ENCODE data around the gene CSNK2A2. TPM values are rescaled to one million over a fixed set of nuclear protein-coding genes. Genes with fewer than 3 reads are reported as not detected.

Gene CSNK2A2
- total RNA-seq, 5 donors from 2014 or later (not counting 1 experiment from before 2014, with no cell fraction given): 51.9 to 62.4 (median 55.0) TPM

DNA sequence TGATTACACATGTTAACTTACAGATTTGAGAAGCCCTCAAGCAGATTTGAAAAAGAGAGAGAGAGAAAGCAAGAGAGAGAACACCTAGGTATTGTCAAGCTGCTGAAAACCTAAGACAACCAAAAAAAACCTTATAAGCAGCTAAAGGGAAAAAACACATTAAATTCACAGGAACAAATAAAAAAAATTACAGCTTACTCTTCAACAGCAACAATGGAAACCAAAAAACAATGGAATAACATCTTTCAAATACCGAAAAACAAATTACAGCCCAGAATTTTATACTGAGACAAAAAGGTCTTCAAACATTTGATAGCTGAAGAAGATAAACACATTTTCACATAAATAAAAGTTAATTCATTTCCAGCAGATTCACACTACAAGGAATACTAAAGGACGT is 60.3 kb downstream of the CSNK2A2 start:
- no peak overlapping the region for H3K27ac ChIP-seq (ENCODE audit: low read length)
- Mint-ChIP-seq H3K4me1 (no peaks in the 10 kb centered on the region), H3K27me3 (no peaks in the 10 kb centered on the region), H3K36me3 (peaks cover 37% of the 10 kb centered on the region), H3K27ac (no peak overlapping the region), H3K4me3 (no peak overlapping the region), H3K9me3 (peaks cover 0 to 16% (median 5%) of the 10 kb centered on the region in 3 donors)
- POLR2A ChIA-PET: interaction anchor here in 1 of 2 donors (0.7 kb wide), 1 partner anchor 84 kb away, joined by 3 read pairs; no protein-coding TSS in a partner anchor
- H3K27me3 ChIP-seq (replicated peaks in 1 of 2; ENCODE audit: control insufficient read depth in 2 of 2, extremely low read depth in 1 of 2, insufficient read depth in 2 of 2, low read length in 1 of 2): no peaks in the 10 kb centered on the region
- no peaks in the 10 kb centered on the region for H3K4me1 ChIP-seq (ENCODE audit: control insufficient read depth in 1 of 2, extremely low read depth in 1 of 2, insufficient read depth in 2 of 2, low read length in 2 of 2)
- no CpG with 5 or more reads among the region's 2 CpGs for WGBS (ENCODE audit: insufficient coverage)
- no peaks in the 10 kb centered on the region for H3K36me3 ChIP-seq (ENCODE audit: control insufficient read depth in 2 of 2, extremely low read depth in 1 of 2, insufficient read depth in 1 of 2, low read length in 1 of 2)
- DNase-seq (no peak), ATAC-seq (replicated peaks in 1 of 4) (no peak)
- H3K4me3 ChIP-seq (ENCODE audit: control insufficient read depth in 1 of 2, extremely low read depth in 1 of 2, low read length in 1 of 2): no peak overlapping the region
- CTCF ChIA-PET: interaction anchor here in 1 of 2 donors (0.6 to 1.4 kb wide), 2 partner anchors 10 to 96 kb away, joined by 3 to 5 read pairs; no protein-coding TSS in a partner anchor
- no peaks in the 10 kb centered on the region for H3K9me3 ChIP-seq

DNA sequence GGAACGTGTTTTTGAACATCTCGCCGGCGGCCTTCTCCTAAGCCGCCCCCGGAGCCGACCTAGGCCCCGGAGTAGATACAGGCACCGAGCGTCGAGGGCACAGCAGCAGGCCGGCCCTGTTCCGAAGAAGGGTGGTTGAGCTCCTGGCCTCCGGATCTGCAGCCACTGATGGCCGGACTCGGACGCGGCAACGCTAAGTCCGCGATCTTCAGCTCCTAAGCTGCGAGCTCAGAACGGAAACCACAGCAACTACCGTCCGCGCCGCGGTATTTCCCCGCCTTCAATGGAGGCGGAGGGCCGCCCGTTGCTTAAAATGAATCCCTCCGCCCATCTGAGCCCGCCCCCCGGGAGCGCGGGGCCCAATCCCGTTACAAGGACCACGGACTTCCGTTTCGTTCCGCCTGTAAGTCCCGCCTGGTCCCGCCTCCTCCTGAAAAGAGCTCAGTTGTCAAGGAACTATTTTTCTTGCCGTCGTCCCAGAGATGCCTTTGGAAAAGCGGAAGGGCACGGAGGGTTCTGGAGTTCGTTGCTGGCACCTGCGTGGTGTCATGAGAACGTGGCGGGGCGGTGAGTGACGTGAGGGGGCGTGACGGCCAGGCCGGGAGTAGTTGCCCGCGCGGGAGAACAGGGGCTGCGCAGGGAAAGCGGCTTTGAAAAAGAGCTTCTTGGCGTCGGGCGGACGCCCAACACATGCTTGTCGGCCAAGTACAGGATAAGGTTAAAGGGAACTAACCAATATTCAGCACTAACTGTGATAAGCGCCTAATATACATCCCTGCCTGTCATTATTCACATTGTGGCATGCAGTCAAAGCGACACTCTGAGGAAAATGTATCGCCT is 68.6 kb downstream of the CSNK2A2 start, which contains the start of gene CFAP20:
TSS of gene CFAP20 (minus strand) at position 285 of the 840 bp plus-strand sequence. CDS start at position 19, 266 bp downstream.
- ATAC-seq (replicated peaks in 1 of 4) (peak; percentile 89 to 95 (median 94)), DNase-seq (peak; percentile 91 to 98 (median 95))
- ChIA-PET CTCF (interaction anchor here (0.5 to 1.5 kb wide), 10 partner anchors 8 to 627 kb away, joined by 3 to 6 read pairs (median 4); partner anchors contain the start of gene KATNB1 (in 1 of the 2)), POLR2A (interaction anchor here (0.6 to 1.1 kb wide), 7 partner anchors 9 to 1516 kb away, joined by 3 to 6 read pairs (median 3); no protein-coding TSS in a partner anchor)
- Histone ChIP-seq H3K36me3 (ENCODE audit: control insufficient read depth in 2 of 2, extremely low read depth in 1 of 2, insufficient read depth in 1 of 2, low read length in 1 of 2) (no peaks in the 10 kb centered on the region), H3K27ac (ENCODE audit: low read length) (peak within 1 kb of the TSS; percentile 89), H3K4me3 (ENCODE audit: control insufficient read depth in 1 of 2, extremely low read depth in 1 of 2, low read length in 1 of 2) (peak within 1 kb of the TSS; percentile 79 to 83), H3K4me1 (ENCODE audit: control insufficient read depth in 1 of 2, extremely low read depth in 1 of 2, insufficient read depth in 2 of 2, low read length in 2 of 2) (peaks cover 19 to 38% of the 10 kb centered on the region in 2 experiments), H3K9me3 (no peaks in the 10 kb centered on the region), H3K27me3 (replicated peaks in 1 of 2; ENCODE audit: control insufficient read depth in 2 of 2, extremely low read depth in 1 of 2, insufficient read depth in 2 of 2, low read length in 1 of 2) (peaks cover 0 to 2% of the 10 kb centered on the region in 2 experiments)
- H3K4me1 Mint-ChIP-seq: peaks cover 39 to 43% (median 42%) of the 10 kb centered on the region in 3 donors
- peak within 1 kb of the TSS; percentile 80 to 89 (median 88) for H3K4me3 Mint-ChIP-seq
- H3K27me3 Mint-ChIP-seq: no peaks in the 10 kb centered on the region
- no peaks in the 10 kb centered on the region for H3K9me3 Mint-ChIP-seq
- H3K27ac Mint-ChIP-seq: peak within 1 kb of the TSS; percentile 82 to 89
- no peaks in the 10 kb centered on the region for H3K36me3 Mint-ChIP-seq
- 2% methylated on average over 56 of the region's 70 CpGs for WGBS (ENCODE audit: insufficient coverage)

DNA sequence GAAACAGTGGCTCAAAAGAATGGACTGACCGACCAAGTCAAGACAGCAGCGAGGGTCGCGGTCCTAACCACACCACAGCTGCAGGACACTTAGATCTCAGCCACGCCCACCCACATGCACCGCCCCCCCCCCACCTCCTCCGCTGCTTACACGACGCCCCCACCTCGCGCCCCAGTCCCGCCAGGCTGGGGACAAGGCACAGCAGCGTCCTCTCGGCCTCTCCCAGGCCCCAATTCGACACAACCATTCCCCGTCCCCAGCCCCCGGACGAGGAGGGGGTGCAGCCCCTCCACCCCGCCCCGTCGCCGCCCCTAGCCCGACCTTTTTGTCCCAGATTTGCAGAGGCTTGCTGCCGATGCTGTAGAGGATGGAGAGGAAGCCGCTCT is 69.2 kb downstream of the CSNK2A2 start:
- Histone ChIP-seq H3K27me3 (replicated peaks in 1 of 2; ENCODE audit: control insufficient read depth in 2 of 2, extremely low read depth in 1 of 2, insufficient read depth in 2 of 2, low read length in 1 of 2) (peaks cover 0 to 2% of the 10 kb centered on the region in 2 experiments), H3K36me3 (ENCODE audit: control insufficient read depth in 2 of 2, extremely low read depth in 1 of 2, insufficient read depth in 1 of 2, low read length in 1 of 2) (no peaks in the 10 kb centered on the region), H3K9me3 (no peaks in the 10 kb centered on the region), H3K4me1 (ENCODE audit: control insufficient read depth in 1 of 2, extremely low read depth in 1 of 2, insufficient read depth in 2 of 2, low read length in 2 of 2) (peaks cover 19 to 42% of the 10 kb centered on the region in 2 experiments), H3K27ac (ENCODE audit: low read length) (peak overlapping the region; percentile 89), H3K4me3 (ENCODE audit: control insufficient read depth in 1 of 2, extremely low read depth in 1 of 2, low read length in 1 of 2) (peak overlapping the region; percentile 79 to 83)
- Mint-ChIP-seq H3K4me3 (peak overlapping the region; percentile 80 to 89 (median 88)), H3K9me3 (no peaks in the 10 kb centered on the region), H3K27ac (peak overlapping the region; percentile 82 to 89), H3K27me3 (no peaks in the 10 kb centered on the region), H3K4me1 (peaks cover 45 to 49% (median 48%) of the 10 kb centered on the region in 3 donors), H3K36me3 (no peaks in the 10 kb centered on the region)
- ATAC-seq (replicated peaks in 1 of 4) (peak in 2 of 4 experiments; percentile 0 to 2), DNase-seq (peak in 4 of 35 experiments; percentile 8 to 31 (median 18))
- ChIA-PET CTCF (interaction anchor here in 1 of 2 donors (0.8 to 1.3 kb wide), 8 partner anchors 31 to 627 kb away, joined by 3 to 6 read pairs (median 3); no protein-coding TSS in a partner anchor), POLR2A (interaction anchor here in 1 of 2 donors (0.7 kb wide), 1 partner anchor 378 kb away, joined by 3 read pairs; no protein-coding TSS in a partner anchor)
- 7% methylated on average over 2 of the region's 25 CpGs for WGBS (ENCODE audit: insufficient coverage)

DNA sequence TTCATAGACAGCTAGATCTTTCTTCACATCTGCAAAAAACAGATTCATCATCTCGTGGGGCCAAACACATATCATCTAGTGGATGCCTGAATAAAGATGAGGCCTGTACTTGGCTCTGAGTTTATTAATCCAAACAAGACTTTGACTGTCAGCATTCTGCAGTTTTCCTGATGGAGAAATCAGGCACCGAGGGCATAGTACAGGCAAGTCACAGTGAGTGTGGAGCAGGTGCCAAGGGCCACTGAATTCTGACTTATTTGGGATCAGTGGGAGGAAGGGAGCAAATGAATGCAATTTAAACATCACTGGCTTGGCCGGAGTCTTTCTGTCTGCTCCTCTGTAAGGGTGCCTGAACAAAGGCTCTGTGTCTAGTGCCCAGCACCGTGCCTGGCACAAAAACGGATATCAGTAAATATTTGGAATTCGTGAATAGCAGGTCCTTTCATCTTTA is 69.7 kb downstream of the CSNK2A2 start:
- ATAC-seq (replicated peaks in 1 of 4) (no peak), DNase-seq (peak in 2 of 35 experiments; percentile 16 to 32)
- CTCF ChIA-PET: interaction anchor here (0.6 to 1.5 kb wide), 3 partner anchors 30 to 392 kb away, joined by 3 to 4 read pairs (median 3); partner anchors contain the start of gene KATNB1 (in 1 of the 2)
- Histone ChIP-seq H3K36me3 (ENCODE audit: control insufficient read depth in 2 of 2, extremely low read depth in 1 of 2, insufficient read depth in 1 of 2, low read length in 1 of 2) (no peaks in the 10 kb centered on the region), H3K27me3 (replicated peaks in 1 of 2; ENCODE audit: control insufficient read depth in 2 of 2, extremely low read depth in 1 of 2, insufficient read depth in 2 of 2, low read length in 1 of 2) (peaks cover 0 to 2% of the 10 kb centered on the region in 2 experiments), H3K27ac (ENCODE audit: low read length) (peak overlapping the region; percentile 89), H3K9me3 (no peaks in the 10 kb centered on the region), H3K4me1 (ENCODE audit: control insufficient read depth in 1 of 2, extremely low read depth in 1 of 2, insufficient read depth in 2 of 2, low read length in 2 of 2) (peaks cover 19 to 43% of the 10 kb centered on the region in 2 experiments), H3K4me3 (ENCODE audit: control insufficient read depth in 1 of 2, extremely low read depth in 1 of 2, low read length in 1 of 2) (peak overlapping the region; percentile 64 to 79)
- Mint-ChIP-seq H3K36me3 (no peaks in the 10 kb centered on the region), H3K27me3 (no peaks in the 10 kb centered on the region), H3K9me3 (no peaks in the 10 kb centered on the region), H3K4me3 (peak overlapping the region; percentile 80 to 89 (median 88)), H3K4me1 (peaks cover 47 to 51% (median 50%) of the 10 kb centered on the region in 3 donors), H3K27ac (peak overlapping the region; percentile 82)
- POLR2A ChIA-PET: no interaction called here
- 17% methylated on average over 1 of the region's 6 CpGs for WGBS (ENCODE audit: insufficient coverage)

DNA sequence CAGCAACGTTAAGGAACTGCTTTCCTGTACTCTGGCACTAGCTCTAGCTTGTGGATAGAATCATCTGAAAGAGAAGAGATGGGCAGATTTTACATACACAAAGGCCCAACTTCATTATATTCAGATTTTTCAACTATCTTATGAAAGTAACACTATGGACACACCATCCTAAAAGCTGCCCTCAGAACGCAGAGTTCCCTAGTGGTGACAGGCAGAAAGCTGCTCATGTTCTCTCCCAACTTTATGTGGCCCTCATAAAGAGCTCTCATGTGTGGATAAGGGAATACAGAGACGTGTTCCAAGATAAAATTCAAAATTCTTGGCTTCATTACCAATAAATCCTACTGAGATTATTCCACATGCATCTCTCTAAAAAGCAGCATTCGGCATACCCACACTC is 70.3 kb downstream of the CSNK2A2 start:
- Histone ChIP-seq H3K27ac (ENCODE audit: low read length) (peak overlapping the region; percentile 89), H3K36me3 (ENCODE audit: control insufficient read depth in 2 of 2, extremely low read depth in 1 of 2, insufficient read depth in 1 of 2, low read length in 1 of 2) (no peaks in the 10 kb centered on the region), H3K9me3 (no peaks in the 10 kb centered on the region), H3K4me3 (ENCODE audit: control insufficient read depth in 1 of 2, extremely low read depth in 1 of 2, low read length in 1 of 2) (no peak overlapping the region), H3K4me1 (ENCODE audit: control insufficient read depth in 1 of 2, extremely low read depth in 1 of 2, insufficient read depth in 2 of 2, low read length in 2 of 2) (peaks cover 19 to 43% of the 10 kb centered on the region in 2 experiments), H3K27me3 (replicated peaks in 1 of 2; ENCODE audit: control insufficient read depth in 2 of 2, extremely low read depth in 1 of 2, insufficient read depth in 2 of 2, low read length in 1 of 2) (peaks cover 0 to 2% of the 10 kb centered on the region in 2 experiments)
- DNase-seq: peak in 2 of 35 experiments; percentile 18 to 35
- Mint-ChIP-seq H3K27ac (peak overlapping the region; percentile 82), H3K9me3 (no peaks in the 10 kb centered on the region), H3K27me3 (no peaks in the 10 kb centered on the region), H3K4me3 (peak overlapping the region; percentile 80 to 89 (median 88)), H3K4me1 (peaks cover 49 to 53% (median 52%) of the 10 kb centered on the region in 3 donors), H3K36me3 (no peaks in the 10 kb centered on the region)
- CTCF ChIA-PET: interaction anchor here (0.5 to 1.5 kb wide), 5 partner anchors 9 to 392 kb away, joined by 3 to 9 read pairs (median 4); partner anchors contain the start of gene KATNB1 (in 1 of the 2)
- ATAC-seq (replicated peaks in 1 of 4): no peak
- POLR2A ChIA-PET: interaction anchor here in 1 of 2 donors (0.5 kb wide), 1 partner anchor 103 kb away, joined by 4 read pairs; no protein-coding TSS in a partner anchor
- whole genome bisulfite sequencing (ENCODE audit: insufficient coverage): no CpG with 5 or more reads among the region's 4 CpGs

Measured in T-cell (primary cell).